Measurements from ENCODE around the gene RBM23. TPM values are rescaled to one million over a fixed set of nuclear protein-coding genes. Genes with fewer than 3 reads are reported as not detected.
A peak's percentile ranks its signal among the peaks of the same experiment; 100 is the strongest.

RBM23 gene
- total and polyA plus RNA-seq, 12 donors: 24.0 to 58.1 (median 34.8) TPM

DNA sequence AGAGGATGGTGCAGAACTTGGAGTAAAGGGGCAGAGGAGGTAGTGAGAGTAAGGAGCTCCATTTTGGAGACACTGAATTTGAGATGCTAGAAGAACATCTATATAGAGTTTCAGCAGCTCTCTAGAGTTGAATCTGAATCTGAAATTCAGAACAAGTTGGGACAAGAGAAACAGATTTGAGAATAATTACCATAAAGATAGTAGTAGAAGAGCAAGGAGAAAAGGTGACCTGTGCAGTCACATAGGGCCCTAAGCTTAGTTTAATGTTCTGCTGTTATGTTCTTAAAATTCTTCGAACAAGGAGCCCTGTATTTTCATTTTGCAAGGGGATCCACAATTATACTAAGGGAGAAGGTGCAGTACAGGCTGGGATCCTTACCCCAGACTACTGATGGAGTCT lies 28.5 kb downstream of the RBM23 start:
- no peak overlapping the region for H3K27ac ChIP-seq
- 91 to 97% methylated on average over 1 of the region's 1 CpG for WGBS, 2 donors
- H3K4me1 ChIP-seq: peaks cover 0 to 23% (median 7%) of the 10 kb centered on the region in 9 donors
- DNase-seq: no peak
- intact Hi-C loops (cut with DNase I): no loop called here
- peaks cover 0 to 10% (median 0%) of the 10 kb centered on the region in 7 donors for H3K27me3 ChIP-seq
- H3K36me3 ChIP-seq: peaks cover 0 to 9% (median 0%) of the 10 kb centered on the region in 9 donors
- no peak for ATAC-seq
- TF ChIP-seq, protein P1, sequence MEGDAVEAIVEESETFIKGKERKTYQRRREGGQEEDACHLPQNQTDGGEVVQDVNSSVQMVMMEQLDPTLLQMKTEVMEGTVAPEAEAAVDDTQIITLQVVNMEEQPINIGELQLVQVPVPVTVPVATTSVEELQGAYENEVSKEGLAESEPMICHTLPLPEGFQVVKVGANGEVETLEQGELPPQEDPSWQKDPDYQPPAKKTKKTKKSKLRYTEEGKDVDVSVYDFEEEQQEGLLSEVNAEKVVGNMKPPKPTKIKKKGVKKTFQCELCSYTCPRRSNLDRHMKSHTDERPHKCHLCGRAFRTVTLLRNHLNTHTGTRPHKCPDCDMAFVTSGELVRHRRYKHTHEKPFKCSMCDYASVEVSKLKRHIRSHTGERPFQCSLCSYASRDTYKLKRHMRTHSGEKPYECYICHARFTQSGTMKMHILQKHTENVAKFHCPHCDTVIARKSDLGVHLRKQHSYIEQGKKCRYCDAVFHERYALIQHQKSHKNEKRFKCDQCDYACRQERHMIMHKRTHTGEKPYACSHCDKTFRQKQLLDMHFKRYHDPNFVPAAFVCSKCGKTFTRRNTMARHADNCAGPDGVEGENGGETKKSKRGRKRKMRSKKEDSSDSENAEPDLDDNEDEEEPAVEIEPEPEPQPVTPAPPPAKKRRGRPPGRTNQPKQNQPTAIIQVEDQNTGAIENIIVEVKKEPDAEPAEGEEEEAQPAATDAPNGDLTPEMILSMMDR (IDR thresholded peaks at IDR 0.05): no peak
- H3K4me3 ChIP-seq: no peak overlapping the region
- no peaks in the 10 kb centered on the region for H3K9me3 ChIP-seq

DNA sequence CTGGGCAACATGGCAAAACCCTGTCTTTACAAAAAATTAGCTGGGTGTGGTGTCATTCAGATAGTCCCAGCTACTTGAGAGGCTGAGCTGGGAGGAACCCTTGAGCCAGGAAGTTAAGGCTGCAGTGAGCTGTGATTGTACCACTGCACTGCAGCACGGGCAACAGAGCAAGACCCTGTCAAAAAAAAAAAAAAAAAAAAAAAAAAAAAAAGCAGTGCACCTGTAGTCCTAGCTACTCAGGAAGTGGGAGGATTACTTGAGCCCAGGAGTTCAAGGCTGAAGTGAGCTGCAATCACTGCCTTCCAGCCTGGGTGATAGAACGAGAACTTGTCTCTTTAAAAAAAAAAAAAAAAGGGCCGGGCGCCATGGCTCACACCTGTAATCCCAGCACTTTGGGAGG lies 30.3 kb downstream of the RBM23 start:
- H3K9me3 ChIP-seq: no peaks in the 10 kb centered on the region
- H3K27ac ChIP-seq: no peak overlapping the region
- DNase-seq (no peak), ATAC-seq (no peak)
- TF ChIP-seq, protein P1 (IDR thresholded peaks at IDR 0.05): no peak
- H3K4me1 ChIP-seq: peaks cover 0 to 23% (median 7%) of the 10 kb centered on the region in 9 donors
- 85 to 86% methylated on average over 4 of the region's 4 CpGs for WGBS, 2 donors
- H3K4me3 ChIP-seq: no peak overlapping the region
- intact Hi-C loops (cut with DNase I): no loop called here
- H3K27me3 ChIP-seq: peaks cover 0 to 10% (median 0%) of the 10 kb centered on the region in 7 donors
- peaks cover 0 to 3% (median 0%) of the 10 kb centered on the region in 9 donors for H3K36me3 ChIP-seq

DNA sequence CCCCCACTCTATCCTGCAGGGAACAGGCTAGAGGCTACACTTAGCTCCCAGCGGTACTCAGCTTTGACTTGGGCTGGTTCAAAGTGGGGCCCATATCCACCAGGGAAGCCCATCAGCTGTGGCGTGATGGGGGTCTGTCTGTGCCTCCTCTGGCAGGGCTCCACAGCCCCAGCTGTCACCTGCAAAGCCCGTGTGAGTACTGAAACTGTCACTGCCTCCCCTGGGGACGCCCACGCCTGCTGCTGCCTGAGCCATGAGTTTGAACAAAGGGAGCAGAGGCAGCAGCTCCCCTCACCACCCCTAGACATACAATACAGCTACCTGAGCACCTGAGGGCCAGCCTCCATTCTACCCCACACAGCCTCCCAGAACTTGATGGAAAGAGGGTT lies 31.0 kb downstream of the RBM23 start:
- no peak for DNase-seq
- 77 to 81% methylated on average over 5 of the region's 5 CpGs for WGBS, 2 donors
- Histone ChIP-seq H3K36me3 (no peaks in the 10 kb centered on the region), H3K27me3 (peaks cover 0 to 10% (median 3%) of the 10 kb centered on the region in 7 donors), H3K4me1 (peaks cover 0 to 23% (median 7%) of the 10 kb centered on the region in 9 donors), H3K9me3 (no peaks in the 10 kb centered on the region), H3K27ac (peak overlapping the region in 1 of 10 donors; percentile 54), H3K4me3 (no peak overlapping the region)
- intact Hi-C loops (cut with DNase I): no loop called here
- TF ChIP-seq, protein P1 (IDR thresholded peaks at IDR 0.05): no peak
- ATAC-seq: no peak

DNA sequence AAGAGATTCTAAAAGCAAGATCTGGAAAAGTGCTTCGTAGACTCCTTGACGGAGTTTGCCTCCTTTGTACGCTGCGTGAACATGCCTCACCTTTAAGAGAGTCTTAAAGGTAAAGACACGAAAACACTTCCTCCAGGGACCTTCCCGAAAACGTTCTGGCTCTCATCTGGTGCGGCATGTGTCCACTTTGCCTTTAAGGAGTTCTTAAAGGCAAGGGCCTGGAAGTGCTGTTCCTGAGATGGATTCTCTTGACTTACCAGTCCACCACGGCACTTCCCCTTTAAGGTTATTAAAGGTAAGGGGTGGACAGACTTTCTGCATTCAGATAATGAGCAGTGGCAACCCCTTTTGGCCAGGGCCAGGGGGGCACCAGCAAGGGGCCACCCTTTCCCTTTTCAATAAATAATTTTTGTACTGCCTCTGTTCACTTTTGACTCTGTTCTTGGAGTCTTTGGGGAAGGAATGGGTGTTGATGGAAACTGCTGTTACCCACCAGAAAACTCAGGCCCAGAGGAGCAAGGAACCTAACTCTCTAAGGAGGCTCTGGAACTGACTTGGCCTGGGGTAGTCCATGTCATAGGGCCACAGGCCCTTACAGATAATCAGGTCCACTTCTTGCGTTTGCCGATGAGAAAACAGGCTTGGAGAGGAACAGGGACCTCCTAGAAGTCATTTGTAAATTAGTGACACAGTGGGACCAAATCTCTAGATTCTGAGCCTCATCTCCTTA lies 31.5 kb downstream of the RBM23 start:
- intact Hi-C loops (cut with DNase I): no loop called here
- DNase-seq (no peak), ATAC-seq (peak in 7 of 8 donors; percentile 24 to 58 (median 34))
- Histone ChIP-seq H3K27me3 (peaks cover 0 to 10% (median 3%) of the 10 kb centered on the region in 7 donors), H3K4me1 (peaks cover 0 to 27% (median 7%) of the 10 kb centered on the region in 9 donors), H3K9me3 (no peaks in the 10 kb centered on the region), H3K27ac (peak overlapping the region in 6 of 10 donors; percentile 1 to 54 (median 30)), H3K36me3 (no peaks in the 10 kb centered on the region), H3K4me3 (peak overlapping the region; percentile 33 to 67 (median 58))
- 33 to 36% methylated on average over 11 of the region's 11 CpGs for WGBS, 2 donors
- TF ChIP-seq, protein P1 (IDR thresholded peaks at IDR 0.05): no peak
